H9 (cell line): Measurements from ENCODE around the gene HS6ST3. TPM values are rescaled to one million over a fixed set of nuclear protein-coding genes. Genes with fewer than 3 reads are reported as not detected.

ENCODE experiments used
- DNase-seq: peaks from one replicate; pipeline ENCODE4 v3.0.0-alpha.2; 2017
- H2AFZ ChIP-seq: one replicate; pipeline ENCODE4 v1.6.1; 2013; ENCODE audit warnings: mild to moderate bottlenecking, low read length, control low read depth, moderate library complexity
- H2AK5ac ChIP-seq: 2 replicates; pipeline ENCODE4 v1.6.1; 2013; ENCODE audit warnings: low read length, control low read depth, mixed read lengths; ENCODE audit not compliant: insufficient read length
- H2BK120ac ChIP-seq: one replicate; pipeline ENCODE4 v1.6.1; 2013; ENCODE audit warnings: low read depth, mild to moderate bottlenecking, low read length, control low read depth, inconsistent platforms; ENCODE audit not compliant: poor library complexity, severe bottlenecking
- H2BK12ac ChIP-seq: 2 replicates; pipeline ENCODE4 v1.6.1; 2013; ENCODE audit warnings: low read length, control low read depth, mixed read lengths, low read depth; ENCODE audit not compliant: insufficient read length
- H2BK15ac ChIP-seq: 2 replicates; pipeline ENCODE4 v1.6.1; 2013; ENCODE audit warnings: low read depth, low read length, control low read depth
- H2BK20ac ChIP-seq: one replicate; pipeline ENCODE4 v1.6.1; 2013; ENCODE audit warnings: low read depth, mild to moderate bottlenecking, low read length, control low read depth, inconsistent platforms; ENCODE audit not compliant: poor library complexity, severe bottlenecking
- H2BK5ac ChIP-seq: 2 replicates; pipeline ENCODE4 v1.6.1; 2013; ENCODE audit warnings: low read length, control low read depth, mixed read lengths; ENCODE audit not compliant: insufficient read length
- H3K14ac ChIP-seq: 2 replicates; pipeline ENCODE4 v1.6.1; 2013; ENCODE audit warnings: low read length, control low read depth; ENCODE audit not compliant: insufficient read depth
- H3K18ac ChIP-seq: 2 replicates; pipeline ENCODE4 v1.6.1; 2013; ENCODE audit warnings: low read depth, mild to moderate bottlenecking, mixed read lengths, low read length, control low read depth; ENCODE audit not compliant: insufficient read length
- H3K23ac ChIP-seq: 2 replicates; pipeline ENCODE4 v1.6.1; 2013; ENCODE audit warnings: low read length, control low read depth, mixed read lengths, low read depth; ENCODE audit not compliant: insufficient read length
- H3K23me2 ChIP-seq: 2 replicates; pipeline ENCODE4 v1.6.1; 2013; ENCODE audit warnings: low read depth, mild to moderate bottlenecking, mixed read lengths, low read length, control low read depth; ENCODE audit not compliant: insufficient read length, poor library complexity, severe bottlenecking
- H3K27ac ChIP-seq: 2 replicates; pipeline ENCODE4 v1.5.1; 2013; ENCODE audit warnings: low read length, control low read depth, mixed read lengths, low read depth; ENCODE audit not compliant: insufficient read length
- H3K27me3 ChIP-seq: 2 replicates; pipeline ENCODE4 v1.6.1; 2013; ENCODE audit warnings: low read length, control low read depth, inconsistent platforms; ENCODE audit not compliant: insufficient read depth
- H3K4ac ChIP-seq: 2 replicates; pipeline ENCODE4 v1.6.1; 2013; ENCODE audit warnings: low read depth, mild to moderate bottlenecking, control low read depth, inconsistent platforms, low read length, moderate library complexity
- H3K4me1 ChIP-seq: 2 replicates; pipeline ENCODE4 v1.6.1; 2013; ENCODE audit warnings: low read length, control low read depth, inconsistent platforms; ENCODE audit not compliant: insufficient read depth
- H3K4me2 ChIP-seq: 2 replicates; pipeline ENCODE4 v1.6.1; 2013; ENCODE audit warnings: low read length, control low read depth, mixed read lengths; ENCODE audit not compliant: insufficient read length, insufficient read depth
- H3K56ac ChIP-seq: 2 replicates; pipeline ENCODE4 v1.6.1; 2013; ENCODE audit warnings: low read depth, mild to moderate bottlenecking, mixed read lengths, low read length, control low read depth; ENCODE audit not compliant: insufficient read length
- H3K79me1 ChIP-seq: 2 replicates; pipeline ENCODE4 v1.6.1; 2013; ENCODE audit warnings: low read depth, mild to moderate bottlenecking, moderate library complexity, low read length, control low read depth, inconsistent platforms; ENCODE audit not compliant: insufficient read depth, poor library complexity, severe bottlenecking
- H3K79me2 ChIP-seq: 2 replicates; pipeline ENCODE4 v1.6.1; 2013; ENCODE audit warnings: low read length, control low read depth, inconsistent platforms; ENCODE audit not compliant: insufficient read depth
- H3K9ac ChIP-seq: 2 replicates; pipeline ENCODE4 v1.6.1; 2013; ENCODE audit warnings: low read length, control low read depth, mixed read lengths; ENCODE audit not compliant: insufficient read length; ENCODE audit errors: extremely low read depth
- H3K9me3 ChIP-seq: one replicate; pipeline ENCODE4 v1.6.1; 2013; ENCODE audit warnings: low read depth, low read length, inconsistent platforms; ENCODE audit not compliant: control insufficient read depth
- H3T11ph ChIP-seq: one replicate; pipeline ENCODE4 v1.6.1; 2013; ENCODE audit warnings: mild to moderate bottlenecking, low read length, control low read depth, inconsistent platforms
- H4K20me1 ChIP-seq: one replicate; pipeline ENCODE4 v1.6.1; 2013; ENCODE audit not compliant: control insufficient read depth, insufficient read length, insufficient read depth
- H4K5ac ChIP-seq: 2 replicates; pipeline ENCODE4 v1.6.1; 2013; ENCODE audit warnings: low read depth, mild to moderate bottlenecking, mixed read lengths, low read length, control low read depth; ENCODE audit not compliant: insufficient read length
- H4K8ac ChIP-seq: replicated peaks from 2 replicates; pipeline ENCODE4 v1.6.1; 2013; ENCODE audit warnings: low read length, control low read depth, mixed read lengths, low read depth; ENCODE audit not compliant: insufficient read length
- H4K91ac ChIP-seq: 2 replicates; pipeline ENCODE4 v1.6.1; 2013; ENCODE audit warnings: low read depth, mild to moderate bottlenecking, moderate library complexity, mixed read lengths, low read length, control low read depth; ENCODE audit not compliant: insufficient read length
- H3K27ac Mint-ChIP-seq, 3 experiments: 2 replicates in 2 of 3; 3 replicates in 1 of 3; pipeline ENCODE4 v1.8.0; 2020 to 2021; ENCODE audit warnings: mixed read lengths in 3 of 3, mild to moderate bottlenecking in 1 of 3, moderate library complexity in 1 of 3
- H3K27me3 Mint-ChIP-seq: 2 replicates; pipeline ENCODE4 v1.8.0; 2021; ENCODE audit warnings: low read depth, mild to moderate bottlenecking, moderate library complexity, mixed read lengths
- H3K36me3 Mint-ChIP-seq, 3 experiments: 2 replicates in 2 of 3; 3 replicates in 1 of 3; pipeline ENCODE4 v1.8.0; 2020 to 2021; ENCODE audit warnings: low read depth in 3 of 3, mixed read lengths in 3 of 3; ENCODE audit not compliant: insufficient read depth in 1 of 3
- H3K4me1 Mint-ChIP-seq, 2 experiments: 2 replicates each; pipeline ENCODE4 v1.8.0; 2020; ENCODE audit warnings: mixed read lengths in 2 of 2
- H3K4me3 Mint-ChIP-seq, 2 experiments: 2 replicates in 1 of 2; 3 replicates in 1 of 2; pipeline ENCODE4 v1.8.0; 2020 to 2021; ENCODE audit warnings: mild to moderate bottlenecking in 2 of 2, mixed read lengths in 2 of 2, moderate library complexity in 1 of 2
- H3K9me3 Mint-ChIP-seq, 2 experiments: 2 replicates in 1 of 2; 3 replicates in 1 of 2; pipeline ENCODE4 v1.8.0; 2020; ENCODE audit warnings: mild to moderate bottlenecking in 2 of 2, mixed read lengths in 2 of 2, moderate library complexity in 1 of 2
- WGBS: extraction: QIAGEN DNeasy Blood & Tissue Kit; methylation state at CpG from one replicate; pipeline ENCODE4 v1.1.7; 2013; ENCODE audit warnings: missing lambda C conversion rate, low lambda C conversion rate, mixed read lengths; ENCODE audit not compliant: insufficient read length; ENCODE audit errors: extremely low coverage; 5-methylcytosine and 5-hydroxymethylcytosine counted together
- total RNA-seq: library from RNA; stranded (reverse); gene quantifications from 2 replicates; pipeline ENCODE4 v1.2.1, GENCODE V29; 2021
- TF ChIP-seq, protein P1 (sequence below): fragments of 200-600 bp; sonication (generic); conservative IDR thresholded peaks from 3 replicates; pipeline ENCODE4 v1.8.0; 2021; ENCODE audit warnings: antibody characterized with exemption, mild to moderate bottlenecking

The HS6ST3 gene
- total RNA-seq, 1 experiment from 2014 or later: 0.44 TPM

GRCh38 chr13:96844616-96845015 is 754.7 kb downstream of the HS6ST3 start:
- Histone ChIP-seq H3K27ac (no peak overlapping the region), H3K27me3 (no peaks in the 10 kb centered on the region), H3K23me2 (no peaks in the 10 kb centered on the region), H3K4me1 (no peaks in the 10 kb centered on the region), H2BK12ac (no peak overlapping the region), H2BK20ac (no peak overlapping the region), H4K8ac (no peak overlapping the region), H3K4me2 (no peak overlapping the region), H3K4ac (no peak overlapping the region), H2BK120ac (no peak overlapping the region), H4K91ac (no peak overlapping the region), H3K9ac (no peak overlapping the region), H2AFZ (no peak overlapping the region), H3K56ac (no peak overlapping the region), H3T11ph (no peak overlapping the region), H2AK5ac (no peak overlapping the region), H3K18ac (no peak overlapping the region), H3K9me3 (no peaks in the 10 kb centered on the region), H4K20me1 (no peaks in the 10 kb centered on the region), H3K79me1 (no peaks in the 10 kb centered on the region), H3K23ac (no peak overlapping the region), H2BK15ac (no peak overlapping the region), H3K14ac (no peak overlapping the region), H3K79me2 (no peaks in the 10 kb centered on the region), H2BK5ac (no peak overlapping the region), H4K5ac (no peak overlapping the region)
- Mint-ChIP-seq H3K27me3 (peaks cover 1% of the 10 kb centered on the region; the same call in 1 of the 2 replicates), H3K27ac (no peak overlapping the region), H3K4me1 (peaks cover 2 to 4% of the 10 kb centered on the region in 2 experiments), H3K4me3 (no peak overlapping the region), H3K9me3 (no peaks in the 10 kb centered on the region), H3K36me3 (no peaks in the 10 kb centered on the region)
- TF ChIP-seq, protein P1, sequence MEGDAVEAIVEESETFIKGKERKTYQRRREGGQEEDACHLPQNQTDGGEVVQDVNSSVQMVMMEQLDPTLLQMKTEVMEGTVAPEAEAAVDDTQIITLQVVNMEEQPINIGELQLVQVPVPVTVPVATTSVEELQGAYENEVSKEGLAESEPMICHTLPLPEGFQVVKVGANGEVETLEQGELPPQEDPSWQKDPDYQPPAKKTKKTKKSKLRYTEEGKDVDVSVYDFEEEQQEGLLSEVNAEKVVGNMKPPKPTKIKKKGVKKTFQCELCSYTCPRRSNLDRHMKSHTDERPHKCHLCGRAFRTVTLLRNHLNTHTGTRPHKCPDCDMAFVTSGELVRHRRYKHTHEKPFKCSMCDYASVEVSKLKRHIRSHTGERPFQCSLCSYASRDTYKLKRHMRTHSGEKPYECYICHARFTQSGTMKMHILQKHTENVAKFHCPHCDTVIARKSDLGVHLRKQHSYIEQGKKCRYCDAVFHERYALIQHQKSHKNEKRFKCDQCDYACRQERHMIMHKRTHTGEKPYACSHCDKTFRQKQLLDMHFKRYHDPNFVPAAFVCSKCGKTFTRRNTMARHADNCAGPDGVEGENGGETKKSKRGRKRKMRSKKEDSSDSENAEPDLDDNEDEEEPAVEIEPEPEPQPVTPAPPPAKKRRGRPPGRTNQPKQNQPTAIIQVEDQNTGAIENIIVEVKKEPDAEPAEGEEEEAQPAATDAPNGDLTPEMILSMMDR: no peak
- no peak for DNase-seq
- WGBS: no CpG with 5 or more reads among the region's 1 CpG
